Suppressor macrophage treated with lipopolysaccharide for 4 hours (primary cell): ENCODE results near the gene LNP1.

Experiments
- DNase-seq: peaks from one replicate; pipeline ENCODE4 v3.0.0-alpha.2; 2020

LNP1 gene

DNA sequence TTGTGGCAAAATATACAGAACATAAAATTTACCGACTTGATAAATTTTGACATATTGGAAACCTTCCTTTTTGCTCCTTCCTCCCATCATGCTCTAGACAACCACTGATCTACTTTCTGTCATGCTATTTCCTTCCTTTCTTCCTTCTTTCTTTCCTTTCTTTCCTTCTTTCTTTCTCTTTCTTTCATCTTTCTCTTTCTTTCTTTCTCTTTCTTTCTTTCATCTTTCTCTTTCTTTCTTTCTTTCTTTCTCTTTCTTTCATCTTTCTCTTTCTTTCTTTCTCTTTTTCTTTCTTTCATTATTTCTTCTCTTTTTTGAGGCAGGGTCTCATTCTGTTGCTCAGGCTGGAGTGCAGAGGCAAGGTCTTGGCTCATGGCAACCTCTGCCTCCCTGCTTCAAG is 82.2 kb downstream of the LNP1 start:
- no peak for DNase-seq

DNA sequence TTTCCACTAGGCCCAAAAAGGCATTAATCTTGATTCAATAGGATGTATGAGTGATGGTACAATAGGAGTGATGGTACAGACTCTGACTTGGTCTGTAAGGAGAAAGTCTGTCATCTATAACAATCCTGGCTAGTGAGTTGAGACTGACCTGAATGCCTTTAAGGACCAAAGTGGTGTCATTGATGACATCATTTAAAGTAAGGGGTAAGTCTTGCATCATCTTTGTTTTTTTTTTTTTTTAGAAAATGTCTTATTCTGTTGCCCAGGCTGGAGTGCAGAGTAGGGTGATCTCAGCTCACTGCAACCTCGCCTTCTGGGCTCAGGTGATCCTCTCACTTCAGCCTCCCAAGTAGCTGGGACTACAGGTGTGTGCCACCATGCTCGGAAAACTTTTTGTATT is 85.5 kb downstream of the LNP1 start:
- DNase-seq: no peak

DNA sequence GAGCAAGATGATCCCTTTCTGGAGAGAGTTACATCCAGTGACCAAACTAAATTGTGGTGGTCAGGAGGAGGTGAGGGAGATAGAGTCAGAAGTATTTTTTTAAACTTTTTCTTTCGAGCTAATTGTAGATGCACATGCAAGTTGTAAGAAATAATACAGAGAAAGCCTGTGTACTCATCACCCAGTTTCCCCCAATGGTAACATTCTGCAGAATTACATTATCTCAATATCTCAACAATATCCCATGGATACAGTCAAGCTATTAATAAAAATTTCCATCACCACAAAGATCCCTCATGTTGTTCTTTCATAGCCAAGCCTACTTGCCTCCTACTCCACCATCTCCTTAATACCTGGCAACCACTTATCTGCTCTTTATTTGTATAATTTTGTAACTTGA is 87.8 kb downstream of the LNP1 start:
- DNase-seq: no peak

DNA sequence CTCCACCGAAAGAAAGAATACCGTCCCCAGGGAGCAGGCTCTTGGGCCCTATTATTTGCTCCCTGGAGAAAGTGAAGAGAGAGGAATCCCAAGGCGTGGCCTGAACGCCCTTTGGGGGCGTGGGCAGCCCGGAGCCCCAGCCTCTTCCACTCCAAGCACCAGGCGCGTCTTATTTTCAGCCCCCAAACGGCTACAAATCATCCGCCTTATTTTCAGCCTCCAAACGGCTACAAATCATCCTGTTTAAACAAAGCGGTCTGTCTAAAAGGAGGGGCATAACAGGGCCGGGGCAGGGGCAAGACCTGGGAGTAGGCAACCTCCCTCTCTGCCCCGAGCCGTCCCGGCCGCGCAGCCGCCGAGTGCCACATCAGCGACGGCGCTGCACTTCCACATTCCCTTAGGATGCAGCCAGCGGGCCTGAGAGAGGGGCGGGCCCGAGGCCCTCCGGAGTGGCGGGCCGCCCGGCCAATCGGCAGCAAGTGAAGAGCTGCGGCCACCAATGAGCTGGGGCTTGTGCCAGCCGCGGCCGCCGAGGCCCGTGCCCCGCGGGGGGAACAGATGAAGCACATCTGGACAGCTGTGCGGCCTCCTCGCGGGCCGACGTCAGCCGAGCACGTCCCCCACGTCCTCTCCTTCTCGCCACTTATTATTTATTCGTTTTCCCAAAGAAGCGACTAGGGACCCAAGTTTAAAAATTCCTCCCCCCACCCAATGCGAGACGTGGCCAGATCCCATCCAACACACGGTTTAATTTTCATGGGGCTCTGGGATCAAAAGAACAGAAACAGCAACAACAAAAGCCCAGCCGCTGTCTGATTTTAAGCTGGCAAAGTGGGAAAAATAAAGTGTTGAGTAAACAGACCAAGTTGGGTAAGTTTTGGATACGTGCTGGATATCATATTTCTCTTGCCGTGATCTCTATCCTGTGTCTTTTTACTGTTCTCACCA is 91.0 kb downstream of the LNP1 start, which contains the start of gene TMEM45A:
TMEM45A (plus strand) TSS at position 561 of the 948 bp plus-strand sequence. CDS start 62,593 bp downstream, outside the sequence.
- DNase-seq: peak; percentile 97

DNA sequence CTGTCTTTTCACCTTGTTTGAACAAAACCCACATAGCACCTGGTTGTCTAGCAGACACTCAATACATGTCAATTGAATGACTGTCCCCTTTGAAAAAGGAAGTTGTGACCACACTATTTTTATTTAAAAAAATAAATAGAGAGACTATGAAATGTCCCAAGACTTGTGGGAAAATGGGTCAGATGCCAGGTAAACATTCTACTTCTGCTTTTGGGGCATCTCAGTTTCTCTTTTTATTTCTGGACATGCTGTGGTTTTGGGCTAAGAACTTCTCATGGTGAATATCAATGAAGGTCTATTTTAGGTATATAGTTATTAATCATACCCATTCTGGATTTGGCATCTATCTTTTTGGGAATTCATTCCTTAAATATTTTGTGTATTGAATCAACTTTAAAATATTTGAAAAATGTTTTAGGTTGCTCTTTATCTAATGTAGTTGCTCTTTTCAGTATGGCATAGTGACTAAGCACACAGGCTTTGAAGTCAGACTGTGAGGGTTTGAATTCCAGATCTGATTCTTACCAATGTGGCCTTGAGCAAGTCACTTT is 95.4 kb downstream of the LNP1 start:
- no peak for DNase-seq

DNA sequence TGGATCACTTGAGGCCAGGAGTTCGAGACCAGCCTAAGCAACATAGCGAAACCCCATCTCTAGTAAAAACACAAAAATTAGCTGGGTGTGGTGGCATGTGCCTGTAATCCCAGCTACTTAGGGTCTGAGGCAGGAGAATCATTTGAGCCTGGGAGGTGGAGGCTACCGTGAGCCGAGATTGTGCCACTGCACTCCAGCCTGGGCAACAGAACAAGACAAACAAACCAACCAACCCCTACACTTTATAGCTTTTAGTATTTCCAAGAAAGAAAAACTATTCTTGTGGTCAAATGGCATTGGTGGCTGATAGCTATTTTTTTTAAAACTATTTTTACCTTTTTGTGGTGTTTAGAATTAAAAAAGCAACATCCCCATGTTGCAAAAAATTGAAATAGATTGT is 98.3 kb downstream of the LNP1 start:
- DNase-seq: no peak

DNA sequence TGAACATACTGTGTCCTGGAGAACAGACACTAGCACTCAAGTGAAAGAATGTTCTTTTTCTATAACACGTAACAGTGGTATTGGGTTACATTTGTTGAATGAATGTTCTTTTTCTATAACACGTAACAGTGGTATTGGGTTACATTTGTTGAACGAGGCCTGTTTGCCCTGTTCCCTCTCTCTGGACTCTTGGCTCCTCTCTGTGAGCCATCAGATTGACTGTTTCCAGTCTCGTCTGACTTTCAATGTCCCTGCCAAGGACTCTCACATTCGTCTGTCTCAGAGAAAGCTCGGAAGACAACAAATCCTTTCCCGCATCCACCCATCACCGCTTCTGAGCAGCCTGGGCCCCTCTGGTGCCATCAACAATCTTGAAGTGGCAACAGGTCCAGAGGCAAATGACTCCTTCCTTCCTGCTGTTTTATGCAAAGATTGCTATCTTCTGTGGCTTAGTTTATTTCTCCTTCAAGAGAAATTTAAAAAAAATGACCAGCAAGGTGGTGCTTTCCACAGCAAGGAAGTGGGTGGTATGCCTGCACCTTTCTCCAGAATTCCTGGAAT is 99.1 kb downstream of the LNP1 start:
- no peak for DNase-seq

DNA sequence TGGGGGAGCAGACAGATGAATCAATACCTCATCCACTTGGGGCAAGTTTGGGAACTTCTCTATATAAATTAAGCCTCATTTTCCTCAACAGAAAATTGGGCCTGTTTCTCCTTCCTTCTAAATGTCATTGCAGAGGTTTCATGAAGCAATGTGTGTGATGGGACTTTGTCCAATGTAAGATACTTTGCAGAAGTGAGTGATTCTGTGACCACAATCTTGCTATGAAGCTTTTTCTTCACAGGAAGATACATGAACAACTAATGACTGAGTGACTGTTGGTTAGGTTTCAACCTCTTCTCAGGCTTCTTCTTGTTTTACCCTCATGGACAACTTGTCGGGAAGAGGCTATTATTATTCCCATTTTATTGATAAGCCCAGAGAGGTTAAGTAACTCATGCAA is 102.1 kb downstream of the LNP1 start:
- peak; percentile 37 for DNase-seq
